SKM-1 (cell line): ENCODE data around the gene PLXNA2.

ENCODE experiments used
- DNase-seq: peaks from one replicate; lab custom pipeline; 2025; ENCODE audit not compliant: unreplicated experiment; lab: John Stamatoyannopoulos, UW

Gene PLXNA2

DNA sequence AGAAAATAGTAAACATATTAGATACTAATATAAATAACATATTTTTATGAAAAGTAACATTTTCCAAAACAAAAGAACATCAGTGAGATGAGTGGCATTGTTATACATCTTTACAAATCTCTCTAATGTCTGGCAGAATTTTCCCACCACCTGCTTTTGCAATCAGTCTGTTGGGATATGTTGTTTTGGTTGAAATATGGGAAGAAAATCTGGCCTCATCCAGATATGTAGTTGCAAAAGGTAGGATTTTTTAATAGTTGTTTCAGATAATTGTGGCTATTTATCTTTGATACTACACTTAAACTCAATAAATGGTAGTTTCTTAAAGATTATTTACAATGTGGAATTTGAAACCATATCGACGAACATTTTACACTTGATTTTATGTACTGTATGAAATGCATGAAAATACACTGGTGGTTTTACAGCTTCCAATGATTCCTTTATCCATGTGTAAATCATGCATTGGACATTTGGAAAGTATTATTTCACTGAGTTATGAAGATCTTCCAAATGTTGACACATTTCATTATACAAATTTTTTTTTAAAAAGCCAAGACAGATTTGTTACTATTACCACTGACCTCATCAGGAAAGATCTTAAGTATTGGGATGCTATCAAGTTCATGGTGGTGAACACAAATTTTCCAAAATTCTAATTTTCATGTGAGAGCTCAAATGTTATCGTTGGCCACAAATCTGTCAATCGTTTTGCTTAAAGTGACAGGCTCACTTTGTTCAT lies 259.2 kb downstream of the PLXNA2 start:
- no peak for DNase-seq

DNA sequence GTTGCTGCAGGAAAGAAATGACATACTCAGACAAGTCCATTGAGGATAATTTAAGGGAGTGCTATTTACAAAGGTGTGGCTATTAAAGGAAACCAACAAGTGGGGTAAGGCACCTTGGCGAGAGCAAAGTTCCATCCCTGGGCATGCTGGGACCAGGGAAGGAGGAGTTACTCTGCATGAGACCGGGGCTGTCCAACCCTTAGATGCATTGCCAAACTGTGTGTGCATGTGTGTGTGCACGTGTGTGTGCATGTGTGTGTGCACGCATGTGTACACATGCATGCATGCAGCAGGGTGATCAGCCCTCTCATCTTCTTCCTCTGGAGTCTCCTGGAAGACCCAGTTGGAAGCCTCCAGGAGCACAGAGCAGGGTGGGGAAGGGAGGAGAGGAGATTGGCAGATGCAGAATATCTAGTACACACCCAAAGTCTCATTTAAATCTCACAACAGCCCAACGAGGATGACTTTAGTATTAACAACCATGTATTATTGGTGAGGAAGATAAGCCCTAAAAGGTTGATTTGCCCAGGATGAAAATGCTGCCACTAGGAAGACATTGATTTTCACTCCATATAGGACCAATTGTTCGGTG lies 261.0 kb downstream of the PLXNA2 start:
- DNase-seq, result no peak

DNA sequence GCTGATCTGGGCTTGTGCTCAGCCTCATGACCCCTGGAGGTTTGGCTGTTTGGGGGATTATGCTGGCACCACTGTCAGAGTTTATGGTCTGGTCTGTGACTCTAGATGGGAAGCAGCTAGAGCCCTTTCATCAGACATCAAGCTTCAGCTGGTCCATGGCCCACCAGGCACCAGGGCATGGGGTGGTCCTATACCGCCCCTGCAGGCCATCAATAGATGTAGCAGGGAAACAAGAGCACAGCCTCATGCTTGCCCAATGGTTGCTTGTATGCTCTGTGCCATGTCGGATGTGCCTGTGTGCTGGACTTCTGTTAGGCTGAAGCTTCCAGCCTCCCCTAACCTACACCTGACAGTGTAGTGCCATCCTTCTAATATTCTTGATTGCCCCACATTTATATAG lies 262.2 kb downstream of the PLXNA2 start:
- DNase-seq, result no peak

DNA sequence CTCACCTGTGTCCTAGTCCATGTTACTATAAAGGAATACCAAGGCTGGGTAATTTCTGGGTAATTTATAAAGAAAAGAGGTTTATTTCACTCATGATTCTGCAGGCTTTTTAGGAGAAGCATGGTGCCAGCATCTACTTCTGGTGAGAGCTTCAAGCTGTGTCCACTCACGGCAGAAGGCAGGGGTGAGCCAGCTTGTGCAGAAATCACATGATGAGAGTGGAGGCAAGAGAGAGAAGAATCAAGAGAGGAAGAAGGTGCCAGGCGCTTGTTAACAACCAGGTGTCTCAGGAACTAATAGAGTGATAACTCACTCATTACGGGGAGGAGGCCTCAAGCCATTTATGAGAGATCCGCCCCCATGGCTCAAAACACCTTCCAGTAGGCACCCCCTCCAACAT lies 265.7 kb downstream of the PLXNA2 start:
- no peak for DNase-seq

DNA sequence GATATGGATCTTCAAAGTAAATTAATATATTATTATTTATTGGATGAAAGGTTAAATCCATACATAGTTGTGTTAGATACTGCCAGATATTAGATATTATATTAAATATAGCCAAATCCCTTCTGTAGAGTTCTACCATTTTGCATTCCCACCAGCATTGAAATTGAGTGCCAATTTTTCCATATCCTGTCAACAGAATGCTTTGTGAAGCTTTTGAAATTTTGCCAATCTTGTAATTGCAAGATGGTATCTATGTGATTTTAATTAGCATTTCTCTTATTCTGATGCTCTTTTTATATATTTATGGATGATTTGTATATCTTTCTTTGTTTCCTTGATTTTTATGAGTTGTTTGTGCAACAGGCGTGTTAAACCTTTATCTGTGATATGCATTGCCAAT lies 266.3 kb downstream of the PLXNA2 start:
- DNase-seq, result no peak

DNA sequence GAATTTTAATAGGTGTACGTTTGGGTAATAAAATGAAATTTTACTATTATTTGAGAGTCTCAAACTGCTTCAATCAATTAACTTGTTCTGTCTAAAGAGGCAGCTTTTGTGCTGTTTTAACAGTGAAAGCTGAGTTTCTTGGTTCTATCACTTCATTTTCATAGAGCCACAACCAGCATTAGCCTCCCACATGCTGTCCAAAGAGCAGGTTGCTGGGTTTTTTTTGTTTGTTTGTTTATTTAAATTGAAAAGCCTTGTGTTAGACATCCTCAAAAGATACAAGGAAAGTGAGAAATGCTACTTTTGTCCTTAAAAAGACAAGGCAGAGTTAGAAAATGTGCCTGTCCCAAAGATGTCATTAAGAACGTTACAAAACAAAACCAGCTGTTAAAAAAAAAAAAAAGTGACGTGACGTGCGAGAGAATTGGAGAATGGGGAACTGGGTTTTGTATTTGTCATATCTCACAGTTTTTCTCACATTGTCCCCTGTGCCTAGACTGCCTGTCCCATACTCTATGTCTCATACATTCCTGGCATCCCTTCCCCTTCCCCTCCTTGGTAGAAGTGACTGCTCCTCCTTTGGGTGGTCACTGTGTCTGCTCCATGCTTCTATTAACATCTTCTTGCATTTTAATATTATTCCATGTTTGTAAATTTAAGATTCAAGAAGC lies 270.2 kb downstream of the PLXNA2 start:
- DNase-seq, result no peak

DNA sequence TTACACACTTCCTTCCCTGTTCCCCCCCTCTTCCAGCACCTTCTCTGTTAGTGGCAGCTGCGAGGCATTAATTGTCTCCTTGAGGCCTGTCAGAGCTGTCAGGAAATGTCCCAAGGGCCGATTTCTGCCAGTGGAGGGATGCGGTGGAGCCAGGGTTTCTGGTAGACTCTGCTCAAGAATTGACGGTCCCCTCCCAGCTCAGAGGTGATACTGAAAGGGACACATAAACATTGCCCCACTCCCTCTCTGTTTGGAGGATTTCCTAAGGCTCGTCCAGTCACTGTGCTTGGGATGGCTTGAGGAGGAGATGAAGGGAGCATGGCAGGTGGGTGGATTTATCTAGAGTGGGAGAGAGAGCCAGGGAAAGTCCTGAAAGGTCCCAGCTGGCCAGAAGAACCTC lies 271.8 kb downstream of the PLXNA2 start:
- DNase-seq, result no peak
